SU-DHL-6 (cell line): Measurements from ENCODE around the gene NUDCD2.

Source experiments
- CTCF ChIP-seq: fragments of 200-600 bp; sonication (generic); IDR thresholded peaks from one replicate; pipeline ENCODE4 v1.5.1; 2017; ENCODE audit warnings: antibody characterized with exemption, mild to moderate bottlenecking, low read length, moderate library complexity; ENCODE audit not compliant: insufficient read depth, poor library complexity, severe bottlenecking
- EZH2phosphoT487 ChIP-seq: fragments of 200-600 bp; sonication (generic), shearing (Covaris generic); conservative IDR thresholded peaks from 2 replicates; pipeline ENCODE4 v1.6.1; 2018; ENCODE audit warnings: mild to moderate bottlenecking, antibody characterized with exemption, low read length, moderate library complexity, mixed read lengths

GRCh38 chr5:163445345-163445744, 14.6 kb downstream of the NUDCD2 start:
- TF ChIP-seq CTCF (no peak), EZH2phosphoT487 (no peak)
